Measurements from ENCODE around the gene MYORG.

The MYORG gene

GRCh38 chr9:34378376-34379060 lies 1.8 kb upstream of the MYORG start:
- DNase-seq, result no peak
- no peak overlapping the region for H3K14ac ChIP-seq (ENCODE audit: low read length in 2 of 2)
- no peaks in the 10 kb centered on the region for H3K36me3 ChIP-seq (ENCODE audit: control insufficient read depth in 1 of 2, insufficient read depth in 2 of 2, low read depth in 1 of 2, low read length in 2 of 2)
- no peak overlapping the region for H2BK5ac ChIP-seq (ENCODE audit: low read depth, low read length, poor library complexity, severe bottlenecking)
- H3K18ac ChIP-seq (ENCODE audit: low read depth in 1 of 2, low read length in 2 of 2), result no peak overlapping the region
- H3K27me3 ChIP-seq (ENCODE audit: control insufficient read depth in 1 of 2, insufficient read depth in 1 of 2, low read length in 2 of 2), result peaks cover 20 to 22% of the 10 kb centered on the region in 2 experiments
- H2BK15ac ChIP-seq (ENCODE audit: low read depth, poor library complexity, severe bottlenecking), result no peak overlapping the region
- no peak overlapping the region for H3K23ac ChIP-seq (ENCODE audit: low read length in 2 of 2)
- no peak overlapping the region for H2AFZ ChIP-seq (ENCODE audit: low read depth, low read length)
- no peak overlapping the region for H2BK12ac ChIP-seq (ENCODE audit: low read length in 2 of 2)
- 93% methylated on average over 3 of the region's 3 CpGs for WGBS
- no peak overlapping the region for H4K91ac ChIP-seq (ENCODE audit: low read length)
- no peaks in the 10 kb centered on the region for H3K79me1 ChIP-seq (replicated peaks; ENCODE audit: low read length, poor library complexity, severe bottlenecking)
- no peak overlapping the region for H3K27ac ChIP-seq (ENCODE audit: low read length, poor library complexity, severe bottlenecking)
- no peaks in the 10 kb centered on the region for H3K9me3 ChIP-seq (ENCODE audit: control insufficient read depth, low read length)
- no peak overlapping the region for H3K9ac ChIP-seq (ENCODE audit: low read length)
- H4K8ac ChIP-seq (ENCODE audit: low read length), result no peak overlapping the region
- H3K4me1 ChIP-seq (ENCODE audit: control insufficient read depth, insufficient read depth, low read depth, low read length), result peaks cover 32% of the 10 kb centered on the region
- H3K4me3 ChIP-seq (ENCODE audit: insufficient read depth in 1 of 2, low read depth in 1 of 2, low read length in 2 of 2), result no peak overlapping the region
- H3K4ac ChIP-seq (ENCODE audit: low read depth in 1 of 2, low read length in 2 of 2), result no peak overlapping the region
- no peak overlapping the region for H3K4me2 ChIP-seq (ENCODE audit: low read length, poor library complexity, severe bottlenecking)
- H2AK5ac ChIP-seq (ENCODE audit: low read length, severe bottlenecking), result no peak overlapping the region
- H2BK120ac ChIP-seq (ENCODE audit: low read depth, low read length), result no peak overlapping the region

- Histone ChIP-seq H2BK5ac (ENCODE audit: low read depth, low read length, poor library complexity, severe bottlenecking) (no peak overlapping the region), H3K4me3 (ENCODE audit: insufficient read depth in 1 of 2, low read depth in 1 of 2, low read length in 2 of 2) (peak overlapping the region; percentile 60 to 86)
- WGBS, result 20% methylated on average over 18 of the region's 21 CpGs
These were observed 677 bp upstream of the MYORG start for GRCh38 chr9:34377404-34377746.

GRCh38 chr9:34375901-34376595 lies 650 bp downstream of the MYORG start:
- no peak overlapping the region for H4K8ac ChIP-seq (ENCODE audit: low read length)
- no peak overlapping the region for H3K4ac ChIP-seq (ENCODE audit: low read depth in 1 of 2, low read length in 2 of 2)
- peak; percentile 30 for DNase-seq
- H3K4me1 ChIP-seq (ENCODE audit: control insufficient read depth, insufficient read depth, low read depth, low read length), result peaks cover 28% of the 10 kb centered on the region
- no peaks in the 10 kb centered on the region for H3K79me1 ChIP-seq (replicated peaks; ENCODE audit: low read length, poor library complexity, severe bottlenecking)
- no peak overlapping the region for H3K23ac ChIP-seq (ENCODE audit: low read length in 2 of 2)
- H2AFZ ChIP-seq (ENCODE audit: low read depth, low read length), result no peak overlapping the region
- H2BK12ac ChIP-seq (ENCODE audit: low read length in 2 of 2), result no peak overlapping the region
- peaks cover 0 to 16% of the 10 kb centered on the region in 2 experiments for H3K36me3 ChIP-seq (ENCODE audit: control insufficient read depth in 1 of 2, insufficient read depth in 2 of 2, low read depth in 1 of 2, low read length in 2 of 2)
- no peak overlapping the region for H4K91ac ChIP-seq (ENCODE audit: low read length)
- H3K14ac ChIP-seq (ENCODE audit: low read length in 2 of 2), result peak overlapping the region in 1 of 2 experiments; percentile 14
- no peak overlapping the region for H2BK120ac ChIP-seq (ENCODE audit: low read depth, low read length)
- H3K9ac ChIP-seq (ENCODE audit: low read length), result peak overlapping the region; percentile 83
- no peaks in the 10 kb centered on the region for H3K9me3 ChIP-seq (ENCODE audit: control insufficient read depth, low read length)
- peaks cover under 1 to 31% of the 10 kb centered on the region in 2 experiments for H3K27me3 ChIP-seq (ENCODE audit: control insufficient read depth in 1 of 2, insufficient read depth in 1 of 2, low read length in 2 of 2)
- no peak overlapping the region for H2BK5ac ChIP-seq (ENCODE audit: low read depth, low read length, poor library complexity, severe bottlenecking)
- no peak overlapping the region for H3K18ac ChIP-seq (ENCODE audit: low read depth in 1 of 2, low read length in 2 of 2)
- H3K27ac ChIP-seq (ENCODE audit: low read length, poor library complexity, severe bottlenecking), result no peak overlapping the region
- H2AK5ac ChIP-seq (ENCODE audit: low read length, severe bottlenecking), result no peak overlapping the region
- 8% methylated on average over 19 of the region's 22 CpGs for WGBS
- H3K4me3 ChIP-seq (ENCODE audit: insufficient read depth in 1 of 2, low read depth in 1 of 2, low read length in 2 of 2), result peak overlapping the region; percentile 60 to 86
- H3K4me2 ChIP-seq (ENCODE audit: low read length, poor library complexity, severe bottlenecking), result peak overlapping the region; percentile 98
- H2BK15ac ChIP-seq (ENCODE audit: low read depth, poor library complexity, severe bottlenecking), result no peak overlapping the region

More at GRCh38 chr9:34377404-34377746, 677 bp upstream of the MYORG start:
- no peaks in the 10 kb centered on the region for H3K9me3 ChIP-seq (ENCODE audit: control insufficient read depth, low read length)
- peak overlapping the region in 1 of 2 experiments; percentile 29 for H3K14ac ChIP-seq (ENCODE audit: low read length in 2 of 2)
- no peak overlapping the region for H3K4ac ChIP-seq (ENCODE audit: low read depth in 1 of 2, low read length in 2 of 2)
- peaks cover 32% of the 10 kb centered on the region for H3K4me1 ChIP-seq (ENCODE audit: control insufficient read depth, insufficient read depth, low read depth, low read length)
- H3K36me3 ChIP-seq (ENCODE audit: control insufficient read depth in 1 of 2, insufficient read depth in 2 of 2, low read depth in 1 of 2, low read length in 2 of 2), result peaks cover 0 to 3% of the 10 kb centered on the region in 2 experiments
- no peak overlapping the region for H3K18ac ChIP-seq (ENCODE audit: low read depth in 1 of 2, low read length in 2 of 2)
- peak overlapping the region; percentile 98 for H3K4me2 ChIP-seq (ENCODE audit: low read length, poor library complexity, severe bottlenecking)
- H3K27ac ChIP-seq (ENCODE audit: low read length, poor library complexity, severe bottlenecking), result no peak overlapping the region
- peak; percentile 34 for DNase-seq
- no peak overlapping the region for H2BK15ac ChIP-seq (ENCODE audit: low read depth, poor library complexity, severe bottlenecking)
- H2BK120ac ChIP-seq (ENCODE audit: low read depth, low read length), result no peak overlapping the region
- H3K23ac ChIP-seq (ENCODE audit: low read length in 2 of 2), result no peak overlapping the region
- H4K8ac ChIP-seq (ENCODE audit: low read length), result no peak overlapping the region
- H2BK12ac ChIP-seq (ENCODE audit: low read length in 2 of 2), result no peak overlapping the region
- H2AFZ ChIP-seq (ENCODE audit: low read depth, low read length), result no peak overlapping the region
- no peak overlapping the region for H2AK5ac ChIP-seq (ENCODE audit: low read length, severe bottlenecking)
- H4K91ac ChIP-seq (ENCODE audit: low read length), result no peak overlapping the region
- H3K79me1 ChIP-seq (replicated peaks; ENCODE audit: low read length, poor library complexity, severe bottlenecking), result no peaks in the 10 kb centered on the region
- peak overlapping the region; percentile 83 for H3K9ac ChIP-seq (ENCODE audit: low read length)
- H3K27me3 ChIP-seq (ENCODE audit: control insufficient read depth in 1 of 2, insufficient read depth in 1 of 2, low read length in 2 of 2), result peaks cover 14 to 22% of the 10 kb centered on the region in 2 experiments

- Histone ChIP-seq H3K9ac (ENCODE audit: low read length) (no peak overlapping the region), H3K27ac (ENCODE audit: low read length, poor library complexity, severe bottlenecking) (no peak overlapping the region), H3K79me1 (replicated peaks; ENCODE audit: low read length, poor library complexity, severe bottlenecking) (no peaks in the 10 kb centered on the region), H4K91ac (ENCODE audit: low read length) (no peak overlapping the region), H3K18ac (ENCODE audit: low read depth in 1 of 2, low read length in 2 of 2) (no peak overlapping the region), H2BK12ac (ENCODE audit: low read length in 2 of 2) (no peak overlapping the region), H3K14ac (ENCODE audit: low read length in 2 of 2) (no peak overlapping the region), H3K27me3 (ENCODE audit: control insufficient read depth in 1 of 2, insufficient read depth in 1 of 2, low read length in 2 of 2) (peaks cover 0 to 39% of the 10 kb centered on the region in 2 experiments), H3K4ac (ENCODE audit: low read depth in 1 of 2, low read length in 2 of 2) (no peak overlapping the region), H3K4me2 (ENCODE audit: low read length, poor library complexity, severe bottlenecking) (no peak overlapping the region), H2BK5ac (ENCODE audit: low read depth, low read length, poor library complexity, severe bottlenecking) (no peak overlapping the region), H3K4me1 (ENCODE audit: control insufficient read depth, insufficient read depth, low read depth, low read length) (peaks cover 18% of the 10 kb centered on the region), H2BK120ac (ENCODE audit: low read depth, low read length) (no peak overlapping the region), H3K9me3 (ENCODE audit: control insufficient read depth, low read length) (no peaks in the 10 kb centered on the region), H4K8ac (ENCODE audit: low read length) (no peak overlapping the region), H3K23ac (ENCODE audit: low read length in 2 of 2) (no peak overlapping the region), H2AFZ (ENCODE audit: low read depth, low read length) (no peak overlapping the region), H3K36me3 (ENCODE audit: control insufficient read depth in 1 of 2, insufficient read depth in 2 of 2, low read depth in 1 of 2, low read length in 2 of 2) (peaks cover 0 to 21% of the 10 kb centered on the region in 2 experiments), H2AK5ac (ENCODE audit: low read length, severe bottlenecking) (no peak overlapping the region), H2BK15ac (ENCODE audit: low read depth, poor library complexity, severe bottlenecking) (no peak overlapping the region), H3K4me3 (ENCODE audit: insufficient read depth in 1 of 2, low read depth in 1 of 2, low read length in 2 of 2) (no peak overlapping the region)
- no peak for DNase-seq
- 55% methylated on average over 5 of the region's 5 CpGs for WGBS
These were observed 1.7 kb downstream of the MYORG start for GRCh38 chr9:34374905-34375552.

Measured in mesenchymal stem cell (in vitro differentiated cells and primary cell).